CD14-positive monocyte (primary cell): Measurements from ENCODE around the gene AGPAT3. TPM values are rescaled to one million over a fixed set of nuclear protein-coding genes. Genes with fewer than 3 reads are reported as not detected.

ENCODE experiments used
- DNase-seq, 3 donors: peaks; one replicate each; pipeline ENCODE4 v3.0.0-alpha.2; 2011 to 2022
- H2AFZ ChIP-seq: 2 replicates; pipeline ENCODE4 v1.6.0; 2012; ENCODE audit warnings: mild to moderate bottlenecking, low read depth, low read length, inconsistent platforms; ENCODE audit not compliant: insufficient read depth, poor library complexity, severe bottlenecking
- H3K27ac ChIP-seq, 2 donors: 1 replicate in 1 of 2; 2 replicates in 1 of 2; pipeline ENCODE4 v1.5.1; 2012 to 2013; ENCODE audit warnings: low read length in 2 of 2, control low read depth in 1 of 2, inconsistent platforms in 1 of 2, low read depth in 1 of 2, mild to moderate bottlenecking in 1 of 2
- H3K27me3 ChIP-seq, 2 donors: one replicate each; pipeline versions ENCODE4 v1.6.0 to v1.6.1; 2011 to 2013; ENCODE audit warnings: low read length in 2 of 2; ENCODE audit not compliant: control insufficient read depth in 2 of 2, insufficient read depth in 2 of 2
- H3K36me3 ChIP-seq, 2 donors: replicated peaks in 1 of 2; 1 replicate in 1 of 2; 2 replicates in 1 of 2; pipeline versions ENCODE4 v1.5.1 to v1.6.1; 2012 to 2013; ENCODE audit warnings: low read length in 2 of 2, control low read depth in 1 of 2, inconsistent platforms in 1 of 2, mild to moderate bottlenecking in 1 of 2; ENCODE audit not compliant: insufficient read depth in 2 of 2, control insufficient read depth in 1 of 2
- H3K4me1 ChIP-seq, 2 donors: 1 replicate in 1 of 2; 2 replicates in 1 of 2; pipeline versions ENCODE4 v1.5.1 to v1.6.1; 2012 to 2013; ENCODE audit warnings: low read length in 2 of 2, control low read depth in 1 of 2, inconsistent platforms in 1 of 2, mild to moderate bottlenecking in 1 of 2, moderate library complexity in 1 of 2; ENCODE audit not compliant: insufficient read depth in 2 of 2, control insufficient read depth in 1 of 2
- H3K4me2 ChIP-seq: replicated peaks from 2 replicates; pipeline ENCODE3; 2012; ENCODE audit warnings: low read length, moderate library complexity, mild to moderate bottlenecking; ENCODE audit not compliant: poor library complexity, severe bottlenecking; ENCODE audit errors: extremely low read depth
- H3K4me3 ChIP-seq, 3 experiments: fragments of 200-600 bp in 1 of 3; sonication (generic) in 1 of 3; replicated peaks in 1 of 3; 1 replicate in 2 of 3; 2 replicates in 1 of 3; pipeline ENCODE4 v1.5.1; 2011 to 2013; ENCODE audit warnings: low read length in 3 of 3, mild to moderate bottlenecking in 3 of 3, control low read depth in 2 of 3, low read depth in 2 of 3, inconsistent platforms in 1 of 3, moderate library complexity in 1 of 3
- H3K79me2 ChIP-seq: 2 replicates; pipeline ENCODE4 v1.6.0; 2012; ENCODE audit warnings: mild to moderate bottlenecking, control low read depth, inconsistent platforms, low read length, moderate library complexity; ENCODE audit not compliant: insufficient read depth
- H3K9ac ChIP-seq: 2 replicates; pipeline ENCODE4 v1.6.0; 2017; ENCODE audit warnings: low read length, mild to moderate bottlenecking; ENCODE audit not compliant: insufficient read depth, poor library complexity, severe bottlenecking
- H3K9me3 ChIP-seq, 2 donors: replicated peaks in 1 of 2; 1 replicate in 1 of 2; 2 replicates in 1 of 2; pipeline versions ENCODE4 v1.5.1 to v1.6.1; 2012 to 2013; ENCODE audit warnings: low read length in 2 of 2, control low read depth in 1 of 2; ENCODE audit not compliant: control insufficient read depth in 1 of 2, insufficient read depth in 1 of 2
- H4K20me1 ChIP-seq: 2 replicates; pipeline ENCODE4 v1.6.0; 2012; ENCODE audit warnings: mild to moderate bottlenecking, low read length, control low read depth, moderate library complexity; ENCODE audit not compliant: insufficient read depth
- H3K27ac Mint-ChIP-seq, 7 donors: one replicate each; pipeline ENCODE4 v1.8.0; 2020; ENCODE audit warnings: mild to moderate bottlenecking in 7 of 7, mixed read lengths in 7 of 7, moderate library complexity in 6 of 7, inconsistent platforms in 2 of 7
- H3K27me3 Mint-ChIP-seq, 3 donors: one replicate each; pipeline ENCODE4 v1.8.0; 2021 to 2022; ENCODE audit warnings: low read depth in 3 of 3, mild to moderate bottlenecking in 3 of 3, mixed read lengths in 3 of 3, moderate library complexity in 3 of 3, inconsistent platforms in 1 of 3
- H3K36me3 Mint-ChIP-seq, 2 donors: one replicate each; pipeline ENCODE4 v1.8.0; 2020; ENCODE audit warnings: mixed read lengths in 2 of 2, inconsistent platforms in 1 of 2, mild to moderate bottlenecking in 1 of 2
- H3K4me1 Mint-ChIP-seq: one replicate; pipeline ENCODE4 v1.8.0; 2020; ENCODE audit warnings: mild to moderate bottlenecking, mixed read lengths
- H3K4me3 Mint-ChIP-seq, 2 donors: one replicate each; pipeline ENCODE4 v1.8.0; 2020; ENCODE audit warnings: mild to moderate bottlenecking in 2 of 2, mixed read lengths in 2 of 2, moderate library complexity in 1 of 2
- H3K9me3 Mint-ChIP-seq, 7 donors: one replicate each; pipeline ENCODE4 v1.8.0; 2020 to 2022; ENCODE audit warnings: mixed read lengths in 7 of 7, mild to moderate bottlenecking in 6 of 7, moderate library complexity in 6 of 7, inconsistent platforms in 2 of 7
- CTCF ChIP-seq: fragments of 200-600 bp; IDR thresholded peaks from one replicate; pipeline ENCODE4 v1.8.0; 2022; ENCODE audit warnings: antibody characterized with exemption, mild to moderate bottlenecking
- WGBS: methylation state at CpG from one replicate; pipeline ENCODE4 v1.1.5; 2013; ENCODE audit warnings: missing lambda C conversion rate; ENCODE audit not compliant: insufficient coverage; 5-methylcytosine and 5-hydroxymethylcytosine counted together
- intact Hi-C, 2 donors: fragments of 100-400 bp; cut with micrococcal nuclease; formaldehyde crosslinking; loops; one replicate each; pipeline versions ENCODE4 v1.15.0 to v1.15.1; 2023
- polyA plus RNA-seq, 3 donors: library from polyadenylated mRNA; depleted of rRNA in 1 of 3; unstranded in 2 of 3; stranded (reverse) in 1 of 3; fragments of 300-500 nt in 2 of 3; fragments of >200 nt in 1 of 3; fragmentation: Illumina TruSeq in 2 of 3; gene quantifications; 1 replicate in 2 of 3; 2 replicates in 1 of 3; pipeline ENCODE4 v1.2.3, GENCODE V29; 2012 to 2021

Gene AGPAT3
- polyA plus RNA-seq, 3 donors = 24.9 to 49.3 (median 26.2) TPM

DNA sequence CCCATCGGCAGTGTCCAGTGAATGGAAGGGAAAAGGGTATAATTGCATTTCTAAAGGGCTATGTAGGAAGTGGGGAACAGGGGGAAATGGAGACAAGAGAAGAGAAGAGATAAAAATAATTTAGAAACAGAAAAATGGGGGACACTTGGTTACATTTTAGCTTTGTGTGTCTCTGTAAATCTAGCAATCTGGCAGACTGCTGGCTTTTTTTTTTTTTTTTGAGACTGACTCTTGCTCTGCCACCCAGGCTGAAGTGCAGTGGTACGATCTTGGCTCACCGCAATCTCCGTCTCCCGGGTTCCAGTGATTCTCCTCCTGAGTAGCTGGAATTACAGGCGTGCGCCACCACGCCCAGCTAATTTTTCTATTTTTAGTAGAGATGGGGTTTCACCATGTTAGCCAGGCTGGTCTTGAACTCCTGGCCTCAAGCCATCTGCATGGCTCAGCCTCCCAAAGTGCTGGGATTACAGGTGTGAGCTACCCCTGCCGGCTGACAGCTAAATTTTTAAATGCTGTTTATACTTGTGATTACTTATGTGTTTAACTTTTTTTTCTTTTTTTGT, 53.4 kb downstream of the AGPAT3 start:
- no peak overlapping the region for H3K9ac ChIP-seq
- no peaks in the 10 kb centered on the region for H3K9me3 Mint-ChIP-seq
- H3K27me3 Mint-ChIP-seq = peaks cover 0 to 12% (median 3%) of the 10 kb centered on the region in 3 donors
- TF ChIP-seq CTCF = no peak
- DNase-seq = no peak
- H4K20me1 ChIP-seq = peaks cover 99% of the 10 kb centered on the region
- intact Hi-C loops = loop anchor here in 1 of 2 donors (10.0 kb wide), 1 partner anchor 244 kb away; no protein-coding TSS in a partner anchor
- H3K4me1 Mint-ChIP-seq = peaks cover 44% of the 10 kb centered on the region
- no peak overlapping the region for H3K4me3 ChIP-seq
- no peak overlapping the region for H3K4me2 ChIP-seq
- no peaks in the 10 kb centered on the region for H3K27me3 ChIP-seq
- no peak overlapping the region for H3K27ac ChIP-seq
- peak overlapping the region in 3 of 7 donors; percentile 13 to 82 (median 76) for H3K27ac Mint-ChIP-seq
- peaks cover 20 to 32% of the 10 kb centered on the region in 2 donors for H3K36me3 Mint-ChIP-seq
- no peaks in the 10 kb centered on the region for H3K9me3 ChIP-seq
- H3K4me3 Mint-ChIP-seq = no peak overlapping the region
- peaks cover 21 to 29% of the 10 kb centered on the region in 2 donors for H3K4me1 ChIP-seq
- no peak overlapping the region for H2AFZ ChIP-seq
- peaks cover 97% of the 10 kb centered on the region for H3K79me2 ChIP-seq
- H3K36me3 ChIP-seq = peaks cover 15 to 32% of the 10 kb centered on the region in 2 donors
- 60% methylated on average over 1 of the region's 9 CpGs for WGBS

- Mint-ChIP-seq H3K27me3 (peaks cover 0 to 12% (median 3%) of the 10 kb centered on the region in 3 donors), H3K9me3 (no peaks in the 10 kb centered on the region), H3K27ac (no peak overlapping the region), H3K4me3 (no peak overlapping the region), H3K36me3 (peaks cover 26 to 39% of the 10 kb centered on the region in 2 donors), H3K4me1 (peaks cover 44% of the 10 kb centered on the region)
- 100% methylated on average over 5 of the region's 7 CpGs for WGBS
- Histone ChIP-seq H4K20me1 (peaks cover 100% of the 10 kb centered on the region), H3K4me2 (no peak overlapping the region), H2AFZ (no peak overlapping the region), H3K27ac (no peak overlapping the region), H3K27me3 (no peaks in the 10 kb centered on the region), H3K4me3 (no peak overlapping the region), H3K36me3 (peaks cover 15 to 37% of the 10 kb centered on the region in 2 donors), H3K79me2 (peaks cover 95% of the 10 kb centered on the region), H3K9me3 (no peaks in the 10 kb centered on the region), H3K9ac (no peak overlapping the region), H3K4me1 (peaks cover 21 to 29% of the 10 kb centered on the region in 2 donors)
- no peak for DNase-seq
- intact Hi-C loops = loop anchor here in 1 of 2 donors (10.0 kb wide), 1 partner anchor 244 kb away; no protein-coding TSS in a partner anchor
- no peak for TF ChIP-seq CTCF
These were observed 54.3 kb downstream of the AGPAT3 start for GRCh38 chr21:43919283-43919682.
